Vagina (tissue), 2 donors: ENCODE measurements around the gene SOX21. TPM values are rescaled to one million over a fixed set of nuclear protein-coding genes. Genes with fewer than 3 reads are reported as not detected.
A peak's percentile ranks its signal among the peaks of the same experiment; 100 is the strongest.

ENCODE experiments used
- DNase-seq, 2 donors: peaks; one replicate each; pipeline ENCODE4 v3.0.0-alpha.2; 2017; ENCODE audit errors: extremely low spot score in 2 of 2
- H3K27ac ChIP-seq: fragments of 200-600 bp; sonication (generic); one replicate; pipeline ENCODE4 v1.5.1; 2019
- H3K27me3 ChIP-seq: fragments of 200-600 bp; sonication (generic); one replicate; pipeline ENCODE4 v1.5.1; 2019
- H3K36me3 ChIP-seq, 2 donors: fragments of 200-600 bp; sonication (generic); one replicate each; pipeline ENCODE4 v1.5.1; 2017 to 2019
- H3K4me1 ChIP-seq: fragments of 200-600 bp; sonication (generic); one replicate; pipeline ENCODE4 v1.5.1; 2019
- H3K4me3 ChIP-seq, 2 donors: fragments of 200-600 bp; sonication (generic); 1 replicate in 1 of 2; 2 replicates in 1 of 2; pipeline ENCODE4 v1.5.1; 2016 to 2019
- H3K9me3 ChIP-seq: fragments of 200-600 bp; sonication (generic); one replicate; pipeline ENCODE4 v1.5.1; 2019
- CTCF ChIP-seq, 3 experiments: fragments of 450-650 bp in 2 of 3; fragments of 200-600 bp in 1 of 3; sonication (generic) in 1 of 3; IDR thresholded peaks; one replicate each; pipeline ENCODE4 v1.5.1; 2017 to 2019; ENCODE audit warnings: antibody characterized with exemption in 3 of 3, mild to moderate bottlenecking in 2 of 3, moderate library complexity in 2 of 3
- POLR2A ChIP-seq, 2 donors: fragments of 450-650 bp; IDR thresholded peaks; one replicate each; pipeline ENCODE4 v1.6.1; 2017; ENCODE audit warnings: antibody characterized with exemption in 2 of 2, mild to moderate bottlenecking in 2 of 2, moderate library complexity in 2 of 2
- POLR2AphosphoS5 ChIP-seq, 2 donors: sonication (generic); formaldehyde crosslinking; IDR thresholded peaks; one replicate each; pipeline ENCODE4 v1.9.0; 2017; ENCODE audit warnings: antibody characterized with exemption in 2 of 2, mild to moderate bottlenecking in 2 of 2, low read depth in 1 of 2; ENCODE audit not compliant: insufficient read depth in 1 of 2
- intact Hi-C: fragments of 100-400 bp; cut with DNase I; formaldehyde crosslinking; loops from one replicate; pipeline ENCODE4 v1.15.1; 2023
- total RNA-seq: library from RNA; depleted of rRNA; stranded (reverse); fragments of >200 nt; gene quantifications from one replicate; pipeline ENCODE4 v1.2.3, GENCODE V29; 2016

SOX21 gene
- total RNA-seq, 1 donor from 2014 or later, result 1.2 TPM

- H3K27ac ChIP-seq, result peak overlapping the region; percentile 2
- TF ChIP-seq POLR2AphosphoS5 (IDR thresholded peaks at IDR 0.05; ENCODE audit: insufficient read depth in 1 of 2, low read depth in 1 of 2) (no peak), CTCF (IDR thresholded peaks at IDR 0.05) (no peak), POLR2A (IDR thresholded peaks at IDR 0.05) (no peak)
- H3K36me3 ChIP-seq, result no peaks in the 10 kb centered on the region
- peak overlapping the region; percentile 37 to 44 for H3K4me3 ChIP-seq
- no peaks in the 10 kb centered on the region for H3K9me3 ChIP-seq
- intact Hi-C loops, result no loop called here
- DNase-seq, result no peak
- peaks cover 12% of the 10 kb centered on the region for H3K27me3 ChIP-seq
- H3K4me1 ChIP-seq, result peaks cover 24% of the 10 kb centered on the region
These were observed 641 bp upstream of the SOX21 start for GRCh38 chr13:94712812-94713560.

GRCh38 chr13:94711561-94712286 lies 621 bp downstream of the SOX21 start:
- DNase-seq, result peak in 1 of 2 donors; percentile 74
- intact Hi-C loops, result no loop called here
- peaks cover 12% of the 10 kb centered on the region for H3K27me3 ChIP-seq
- H3K4me3 ChIP-seq, result peak overlapping the region; percentile 37 to 44
- H3K9me3 ChIP-seq, result no peaks in the 10 kb centered on the region
- no peaks in the 10 kb centered on the region for H3K36me3 ChIP-seq
- TF ChIP-seq POLR2A (IDR thresholded peaks at IDR 0.05) (no peak), POLR2AphosphoS5 (IDR thresholded peaks at IDR 0.05; ENCODE audit: insufficient read depth in 1 of 2, low read depth in 1 of 2) (no peak), CTCF (IDR thresholded peaks at IDR 0.05) (no peak)
- H3K4me1 ChIP-seq, result peaks cover 34% of the 10 kb centered on the region
- no peak overlapping the region for H3K27ac ChIP-seq

- Histone ChIP-seq H3K27me3 (peaks cover 12% of the 10 kb centered on the region), H3K4me3 (peak overlapping the region; percentile 37 to 44), H3K9me3 (no peaks in the 10 kb centered on the region), H3K27ac (no peak overlapping the region), H3K4me1 (peaks cover 34% of the 10 kb centered on the region), H3K36me3 (no peaks in the 10 kb centered on the region)
- peak in 1 of 2 donors; percentile 71 for DNase-seq
- TF ChIP-seq POLR2A (IDR thresholded peaks at IDR 0.05) (no peak), CTCF (IDR thresholded peaks at IDR 0.05) (no peak), POLR2AphosphoS5 (IDR thresholded peaks at IDR 0.05; ENCODE audit: insufficient read depth in 1 of 2, low read depth in 1 of 2) (no peak)
- intact Hi-C loops, result no loop called here
These were observed 1.3 kb downstream of the SOX21 start for GRCh38 chr13:94710881-94711560.

- Histone ChIP-seq H3K27ac (no peak overlapping the region), H3K27me3 (peaks cover 12% of the 10 kb centered on the region), H3K4me1 (peaks cover 34% of the 10 kb centered on the region), H3K36me3 (no peaks in the 10 kb centered on the region), H3K9me3 (no peaks in the 10 kb centered on the region), H3K4me3 (peak overlapping the region; percentile 37 to 44)
- intact Hi-C loops, result no loop called here
- no peak for TF ChIP-seq CTCF (IDR thresholded peaks at IDR 0.05)
- no peak for TF ChIP-seq POLR2AphosphoS5 (IDR thresholded peaks at IDR 0.05; ENCODE audit: insufficient read depth in 1 of 2, low read depth in 1 of 2)
- no peak for TF ChIP-seq POLR2A (IDR thresholded peaks at IDR 0.05)
- peak in 1 of 2 donors; percentile 1 for DNase-seq
These were observed 2.1 kb downstream of the SOX21 start for GRCh38 chr13:94710065-94710781.
